HG02588 (cell line): ENCODE measurements around the gene PSMD5.

Source experiments
- ATAC-seq: cut with Tn5 transposase; IDR thresholded peaks from one replicate; pipeline ENCODE4 v1.9.1; 2021; ENCODE audit warnings: mild to moderate bottlenecking, moderate library complexity; ENCODE audit not compliant: unreplicated experiment

The PSMD5 gene

DNA sequence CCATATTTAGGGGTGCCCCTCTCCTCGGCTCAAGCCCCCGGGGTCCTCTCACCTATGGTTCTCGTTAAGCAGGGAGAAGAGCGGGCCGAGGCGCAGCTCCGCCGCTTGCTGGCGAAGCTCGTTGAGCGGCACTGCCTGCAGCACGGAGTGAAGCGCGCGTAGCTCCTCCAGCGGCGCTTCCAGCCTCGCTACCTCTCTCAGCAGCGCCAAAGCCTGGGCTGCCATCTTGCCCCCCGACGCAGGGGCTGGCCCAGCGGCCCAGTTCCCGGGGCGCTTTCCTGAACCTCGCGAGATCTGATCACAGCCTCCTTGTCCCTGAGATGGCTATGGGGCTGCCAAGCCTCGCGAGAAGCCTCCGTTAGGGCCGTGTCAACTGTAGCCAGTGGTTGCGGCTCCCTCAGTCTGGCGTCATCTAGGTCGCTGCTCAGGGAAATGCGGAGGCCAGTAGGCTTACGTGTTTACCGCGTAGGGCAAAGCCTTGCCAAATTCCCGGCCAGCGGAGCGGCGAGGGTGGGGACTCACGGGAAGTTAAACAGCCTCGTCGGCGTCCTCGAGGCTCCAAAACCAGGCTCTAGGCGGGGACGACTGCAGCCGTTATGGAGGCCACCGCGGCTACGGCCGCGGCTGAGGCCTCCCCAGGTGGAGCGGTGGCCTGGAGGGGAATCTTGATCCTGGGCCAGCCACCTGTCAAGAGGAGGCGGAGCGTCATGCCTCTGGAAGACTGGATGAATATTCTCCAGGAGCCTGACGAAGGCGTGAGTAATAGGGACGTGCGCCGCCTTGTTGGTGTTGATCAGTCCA is at the start of gene PSMD5:
PSMD5 (minus strand) TSS at position 238 of the 801 bp plus-strand sequence; CDS start at position 225, 13 bp downstream.
- peak; percentile 98 for ATAC-seq

DNA sequence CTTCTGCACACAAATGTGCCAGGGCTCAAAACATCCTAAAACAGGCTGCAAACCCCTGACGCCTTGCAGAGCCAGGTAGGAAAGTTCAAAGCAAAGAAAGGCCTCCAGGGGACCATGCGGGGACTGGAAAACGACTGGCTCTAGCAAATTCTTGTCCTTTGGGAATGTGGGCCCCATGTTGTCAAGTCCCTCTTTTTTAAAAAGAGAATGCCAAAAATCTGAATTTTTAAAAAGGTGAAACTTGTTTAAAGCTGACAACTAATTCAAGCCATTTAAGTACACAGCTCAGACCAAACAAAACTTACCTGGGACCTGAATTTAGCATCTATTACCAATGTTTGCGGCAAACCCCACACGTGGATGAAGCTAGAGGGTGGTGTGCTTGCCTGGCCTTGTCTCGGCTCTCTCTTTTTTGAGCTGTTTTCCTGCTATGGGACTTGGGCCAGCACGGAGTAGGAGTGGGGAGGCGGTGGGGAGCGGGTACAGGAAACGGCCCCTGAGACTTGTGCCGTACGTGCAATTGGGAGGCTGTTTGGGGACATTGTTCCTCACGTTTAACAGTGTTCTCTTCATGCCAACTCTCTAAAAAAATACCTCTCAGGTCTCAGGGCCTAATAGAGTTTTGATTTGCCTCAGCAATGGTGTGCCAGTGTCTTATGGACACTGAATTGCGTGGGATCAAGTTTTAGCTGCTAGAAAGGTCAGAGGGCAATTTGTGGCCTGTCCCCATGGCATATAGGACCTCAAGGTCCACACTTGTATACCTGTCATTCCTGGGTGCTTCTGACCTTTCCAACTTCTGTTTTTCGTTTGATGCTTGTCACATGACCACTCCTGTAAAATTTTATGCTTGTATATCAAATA is 49.4 kb upstream of the PSMD5 start:
- peak; percentile 37 for ATAC-seq

DNA sequence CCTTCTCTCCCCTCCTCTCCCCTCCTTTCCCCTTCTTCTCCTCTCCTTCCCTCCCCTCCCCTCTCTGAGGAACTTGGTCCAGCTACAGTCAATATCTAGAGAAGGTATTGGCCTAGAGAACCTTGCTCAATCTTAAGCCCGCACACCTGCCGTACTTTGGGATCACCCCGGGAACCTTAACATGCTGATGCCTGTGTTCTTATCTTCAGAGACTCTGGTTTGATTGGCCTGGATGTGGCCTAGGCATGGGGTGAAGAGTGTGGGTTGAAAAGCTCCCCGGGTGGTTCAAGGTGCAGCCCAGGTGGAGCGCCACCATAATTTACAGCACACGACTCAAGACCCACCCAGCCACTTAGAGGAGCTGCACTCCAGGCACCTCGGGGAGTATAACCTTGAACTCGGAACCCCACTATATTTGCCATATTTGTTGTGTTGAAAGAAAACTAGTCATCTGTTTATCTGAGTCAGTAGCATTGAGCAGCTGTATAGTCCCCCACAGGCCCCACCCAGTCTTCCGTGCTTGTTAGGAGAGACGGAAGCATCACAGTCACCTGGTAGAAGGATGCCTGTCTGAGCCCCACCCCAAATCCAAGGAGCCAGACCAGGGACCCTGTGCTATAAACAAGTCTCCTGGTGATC is 48.6 kb upstream of the PSMD5 start:
- no peak for ATAC-seq

DNA sequence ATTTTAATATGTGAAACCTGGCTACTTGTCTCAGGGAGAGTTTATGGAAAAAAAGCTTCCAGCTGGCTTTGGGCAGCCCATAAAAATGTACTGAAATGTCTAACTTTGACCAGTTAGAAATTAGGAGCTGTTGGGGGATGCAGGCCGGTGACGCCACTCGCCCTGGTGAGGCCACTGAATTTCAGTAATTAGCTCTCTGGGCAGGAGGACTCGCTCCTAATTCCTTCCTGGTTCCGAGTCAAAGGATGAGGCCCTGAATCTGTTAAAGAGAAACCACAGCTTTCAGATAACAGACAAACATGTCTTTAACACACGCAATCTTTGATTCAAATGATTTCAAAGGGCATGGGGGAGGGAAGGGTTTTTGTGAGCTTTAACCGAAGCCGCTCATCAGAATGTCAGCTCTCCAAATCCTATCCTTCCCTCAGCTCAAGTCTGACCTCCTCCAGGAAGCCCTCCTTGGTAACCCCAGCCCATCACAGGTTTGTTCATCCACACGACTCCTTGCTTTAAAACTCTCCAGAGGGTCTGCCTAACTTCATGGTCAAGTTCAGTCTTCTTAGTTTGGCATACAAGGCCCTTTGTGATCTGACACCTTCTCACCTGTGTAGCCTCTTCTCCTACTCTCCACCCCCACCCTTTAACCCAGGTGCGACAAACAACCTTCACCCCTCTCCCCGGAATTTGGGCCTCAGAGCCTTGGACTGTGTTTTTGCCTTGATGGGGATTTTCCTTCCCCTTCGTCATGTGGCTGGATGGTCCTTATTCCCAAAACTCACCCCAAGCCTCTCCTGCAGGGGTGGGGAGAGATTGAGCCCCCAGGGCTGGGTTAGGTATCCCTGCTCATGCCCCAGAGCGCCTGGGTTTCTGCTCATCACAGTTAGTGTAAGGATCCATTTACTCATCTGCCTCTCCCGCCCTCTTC is 47.9 kb upstream of the PSMD5 start:
- ATAC-seq = no peak

DNA sequence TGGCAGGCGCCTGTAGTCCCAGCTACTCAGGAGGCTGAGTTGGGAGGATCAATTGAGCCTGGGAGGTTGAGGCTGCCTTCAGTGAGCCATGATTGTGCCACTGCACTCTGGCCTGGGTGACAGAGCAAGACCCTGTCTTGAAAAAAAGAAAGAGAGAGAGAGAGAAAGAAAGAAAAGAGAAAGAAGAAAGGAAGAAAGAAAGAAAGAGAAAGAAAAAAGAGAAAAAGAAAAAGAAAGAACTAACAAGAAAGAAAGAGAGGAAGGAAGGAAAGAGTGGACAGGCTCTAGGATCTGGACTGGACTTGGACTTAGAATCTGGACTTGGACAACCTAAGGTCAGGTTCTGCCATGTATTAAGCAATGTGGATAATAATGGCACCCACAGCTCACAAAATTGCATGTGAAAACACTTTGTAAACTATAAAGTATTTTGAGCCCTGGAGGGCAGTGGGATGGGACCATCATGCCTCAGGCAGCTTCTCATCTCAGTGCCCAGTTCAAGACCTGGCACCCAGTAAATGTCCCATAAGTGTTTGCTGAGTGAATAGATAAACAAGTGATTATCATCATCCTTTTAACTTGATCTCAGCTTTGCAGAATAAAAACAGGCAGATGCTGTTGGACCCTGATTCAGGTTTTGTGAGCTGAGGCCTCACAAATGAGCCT is 47.0 kb upstream of the PSMD5 start:
- no peak for ATAC-seq

DNA sequence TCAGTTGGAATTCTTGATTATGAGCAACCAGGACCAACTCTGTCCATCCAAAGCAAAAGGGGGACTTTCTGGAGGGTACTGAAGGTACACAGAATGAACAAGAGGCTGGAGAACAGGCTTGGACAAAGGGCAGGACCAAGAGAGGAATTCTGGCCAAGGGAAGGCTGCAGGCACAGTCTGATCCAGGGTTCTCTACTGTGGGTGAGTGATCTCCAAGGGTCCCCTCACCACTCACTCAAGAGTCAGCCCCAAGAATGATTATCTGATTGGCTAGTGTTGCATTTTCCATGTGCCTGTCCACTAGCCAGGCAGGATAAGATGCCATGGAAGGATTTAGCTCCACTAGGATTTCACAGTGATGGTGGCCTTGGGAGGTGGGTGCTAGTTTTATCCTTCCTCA is 45.9 kb upstream of the PSMD5 start:
- ATAC-seq = no peak

DNA sequence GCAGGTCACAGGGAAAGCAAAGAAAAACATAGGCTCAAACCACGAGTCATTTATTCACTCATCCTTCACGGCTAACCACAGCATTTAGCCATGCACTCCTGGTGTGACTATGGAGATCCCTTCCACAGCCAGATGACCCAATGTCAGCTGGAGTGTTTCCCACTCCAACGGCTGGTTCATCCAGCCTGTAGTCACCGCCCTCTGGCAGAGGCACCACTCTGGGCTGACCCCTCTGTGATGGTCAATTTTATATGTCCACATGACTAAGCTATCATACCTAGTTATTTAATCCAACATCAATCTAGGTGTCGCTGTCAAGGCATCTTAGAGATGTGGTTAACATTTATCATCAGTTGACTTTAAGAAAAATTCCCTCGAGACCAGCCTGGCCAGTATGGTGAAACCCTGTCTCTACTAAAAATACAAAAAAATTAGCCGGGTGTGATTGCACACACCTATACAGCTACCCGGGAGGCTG is 43.8 kb upstream of the PSMD5 start:
- ATAC-seq = no peak

DNA sequence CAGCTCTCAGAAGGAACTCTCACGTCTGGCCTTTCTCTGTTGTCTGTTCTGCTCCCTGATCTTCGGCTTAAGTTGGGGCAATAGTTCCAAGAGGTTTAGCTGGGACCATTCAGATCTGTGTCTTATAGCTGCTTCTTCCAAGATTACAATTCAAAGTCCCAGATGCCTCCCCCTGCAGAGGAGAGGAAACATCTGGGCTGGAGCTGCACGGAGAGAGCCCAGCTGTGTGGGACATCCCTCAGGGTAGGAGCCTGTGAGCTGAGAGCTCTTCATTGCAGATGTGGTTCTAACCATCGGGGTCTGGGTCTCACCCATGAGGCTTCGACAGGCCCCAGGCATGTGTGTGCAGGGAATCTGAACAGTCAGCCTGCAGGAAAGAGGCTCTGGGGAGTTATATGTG is 43.2 kb upstream of the PSMD5 start:
- no peak for ATAC-seq

DNA sequence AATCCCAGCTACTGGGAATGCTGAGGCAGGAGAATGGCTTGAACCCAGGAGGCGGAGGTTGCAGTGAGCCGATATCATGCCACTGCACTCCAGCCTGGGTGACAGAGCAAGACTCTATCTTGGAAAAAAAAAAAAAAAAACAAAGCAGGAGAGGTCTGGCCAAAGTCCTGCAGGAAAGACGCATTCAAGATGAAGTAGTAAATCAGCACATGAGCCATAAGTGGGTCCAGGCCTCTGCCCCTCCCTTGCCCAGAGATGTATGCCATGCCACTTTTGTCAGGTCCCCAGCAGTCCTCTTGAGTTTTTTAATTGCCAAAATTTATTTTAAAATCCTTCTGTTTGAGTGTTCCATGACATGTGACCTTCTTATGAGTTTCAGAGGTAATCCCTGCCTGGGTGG is 42.7 kb upstream of the PSMD5 start:
- ATAC-seq = no peak

DNA sequence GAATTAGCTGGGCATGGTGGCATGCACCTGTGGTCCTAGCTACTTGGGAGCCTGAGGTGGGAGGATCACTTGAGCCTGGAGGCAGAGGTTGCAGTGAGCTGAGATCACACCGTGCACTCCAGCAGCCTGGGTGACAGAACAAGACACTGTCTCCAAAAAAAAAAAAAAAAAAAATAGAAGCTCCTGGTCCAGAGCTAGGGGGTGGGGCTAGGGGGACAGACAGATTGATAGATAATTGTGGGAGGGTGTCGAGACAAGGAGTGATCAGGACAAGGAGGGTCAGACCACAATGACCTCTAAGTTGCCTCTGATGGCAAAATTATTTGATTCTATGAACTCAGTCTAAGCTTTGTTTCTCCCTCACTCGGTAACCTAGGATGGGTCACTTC is 40.9 kb upstream of the PSMD5 start:
- ATAC-seq = no peak

DNA sequence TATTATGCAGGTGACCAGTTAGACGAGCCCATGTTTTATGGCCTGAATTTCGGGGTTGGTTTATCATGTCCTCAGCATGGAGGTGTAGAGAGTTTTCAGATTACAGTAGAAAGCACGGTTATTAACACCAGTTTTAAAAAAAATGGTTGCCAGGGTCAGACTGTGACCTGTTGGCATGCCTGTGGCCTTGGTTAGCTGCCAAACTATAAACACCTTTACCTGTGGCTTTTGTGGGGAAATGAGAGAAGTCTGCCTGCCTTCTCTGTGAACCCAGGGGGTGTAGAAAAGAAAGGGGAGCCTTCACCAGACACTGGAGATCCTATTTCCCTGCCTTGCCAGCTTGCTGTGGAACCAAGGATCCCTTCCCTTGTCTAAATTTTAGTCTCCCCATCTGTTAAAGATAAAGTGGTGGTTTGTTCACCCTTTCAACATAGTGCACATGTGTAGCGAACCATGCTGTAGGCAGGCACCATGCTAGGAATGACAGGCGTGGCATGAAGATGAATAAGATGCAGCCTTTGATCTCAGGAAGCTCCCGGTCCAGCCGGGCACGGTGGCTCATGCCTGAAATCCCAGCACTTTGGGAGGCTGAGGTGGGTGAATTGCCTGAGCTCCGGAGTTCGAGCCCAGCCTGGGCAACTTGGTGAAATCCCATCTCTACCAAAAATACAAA is 40.3 kb upstream of the PSMD5 start:
- no peak for ATAC-seq

DNA sequence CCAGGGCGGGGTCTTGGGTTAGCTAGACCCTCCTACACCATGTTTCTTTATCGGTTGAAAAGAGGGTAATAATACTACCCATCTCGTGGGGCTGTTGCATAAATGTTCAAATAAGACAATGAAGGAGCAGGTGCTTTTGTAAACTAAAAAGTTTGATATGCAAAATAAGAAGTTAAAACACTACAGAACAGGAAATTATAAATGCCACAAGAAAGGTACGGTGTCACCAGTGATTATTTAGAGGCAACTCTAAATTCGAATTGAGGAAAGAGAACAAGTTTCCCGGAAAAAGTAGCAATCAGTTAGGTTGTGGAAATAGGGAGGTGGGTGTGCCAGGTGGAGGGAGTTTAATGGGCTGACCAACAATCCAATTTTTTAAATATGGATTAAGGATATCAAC is 36.7 kb upstream of the PSMD5 start:
- ATAC-seq = no peak

DNA sequence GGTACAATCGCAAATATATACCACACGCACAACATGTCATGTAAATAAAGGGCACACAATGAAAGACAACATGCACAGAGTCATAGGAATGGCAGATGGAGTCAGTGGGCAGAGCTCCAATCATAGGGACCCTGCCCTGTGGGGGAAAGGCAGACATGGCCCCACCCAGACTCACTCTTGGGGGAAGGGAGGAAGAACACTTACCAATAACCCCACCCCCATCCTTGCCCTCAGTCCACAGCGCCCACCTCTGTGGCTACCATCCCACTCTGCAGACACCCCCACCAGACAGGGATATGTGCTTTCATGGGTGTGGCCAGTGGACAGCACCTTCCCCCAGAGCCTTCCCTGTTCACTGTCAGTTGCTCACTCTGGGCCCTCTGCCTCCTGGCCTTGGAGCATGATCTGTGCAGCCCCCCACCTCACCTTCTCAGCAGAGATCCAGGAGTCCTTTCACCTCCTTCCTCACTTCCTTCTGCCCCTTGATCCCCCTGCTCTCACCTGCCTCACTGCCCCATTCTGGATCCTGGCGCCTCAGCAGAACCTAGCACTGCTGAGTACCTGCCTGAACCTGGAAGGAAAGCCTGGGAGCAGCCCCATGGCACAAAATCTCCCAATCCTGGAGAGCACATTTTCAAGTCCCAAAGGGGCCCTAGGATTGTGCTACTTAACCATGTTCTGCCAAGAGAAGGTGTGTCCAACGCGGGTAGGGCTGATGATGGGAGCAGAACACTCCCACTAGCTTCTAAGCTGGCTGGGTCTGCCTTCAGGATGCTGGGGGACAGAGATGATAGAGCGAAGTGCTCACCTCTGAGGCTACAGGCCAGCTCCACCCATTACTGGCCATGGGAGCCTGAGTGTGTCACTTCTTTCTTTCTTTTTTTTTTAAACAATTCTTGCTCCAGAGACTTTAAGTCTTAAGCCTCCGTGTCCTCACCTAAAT is 35.7 kb upstream of the PSMD5 start:
- ATAC-seq = no peak

DNA sequence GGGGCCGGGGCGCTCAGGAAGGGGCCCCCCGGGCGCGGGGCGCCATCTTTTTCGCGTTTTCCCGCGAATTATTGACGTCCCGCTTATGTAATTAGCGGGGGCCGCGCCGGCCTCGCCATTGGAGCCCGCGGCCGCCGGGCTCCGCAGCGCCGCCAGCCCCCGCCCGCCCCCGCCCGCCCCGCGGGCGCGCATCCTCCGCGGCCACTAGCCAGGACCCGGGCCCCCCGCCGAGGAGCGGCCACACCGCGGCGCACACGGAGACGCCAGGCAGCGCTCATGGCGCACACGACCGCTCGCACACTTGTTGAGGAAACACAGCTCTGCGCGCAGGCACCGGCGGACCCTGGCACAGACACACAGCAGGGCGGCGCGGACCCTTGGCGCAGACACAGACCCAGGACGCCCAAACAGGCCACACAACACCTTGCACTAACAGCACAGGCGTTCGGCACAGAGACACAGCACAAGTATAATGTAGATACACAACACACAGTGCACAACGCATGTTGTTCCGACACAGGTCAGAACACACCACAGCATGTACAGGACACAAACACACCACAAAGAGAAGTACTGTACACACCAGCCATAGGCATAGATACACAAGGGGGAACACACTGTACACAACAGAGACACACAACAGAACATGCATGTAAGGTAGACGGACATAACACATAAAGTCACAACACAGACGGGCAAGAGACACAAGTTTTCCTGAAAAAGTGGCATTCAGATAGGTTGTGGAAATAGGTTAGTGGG is 34.7 kb upstream of the PSMD5 start:
- peak; percentile 48 for ATAC-seq

DNA sequence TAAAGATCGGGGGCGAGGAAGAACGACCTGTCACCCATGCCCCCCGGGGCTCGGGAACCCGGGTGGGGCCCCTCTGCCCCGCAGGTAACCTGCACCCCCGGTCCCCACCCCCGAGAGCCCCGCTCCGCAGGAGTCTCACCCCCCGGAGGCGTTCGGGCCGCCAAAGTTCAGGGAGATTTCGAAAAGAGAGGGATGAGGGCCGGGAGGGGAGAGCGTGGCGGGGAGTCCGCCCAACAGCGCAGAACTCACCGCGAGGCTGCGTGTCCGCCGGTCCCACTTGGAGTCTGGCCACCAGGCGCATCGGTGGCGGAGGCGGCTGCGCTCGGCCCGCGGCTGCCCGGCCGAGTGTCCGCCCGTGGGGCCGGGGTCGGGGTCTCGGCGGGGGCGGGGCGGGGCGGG is 34.1 kb upstream of the PSMD5 start, which contains the start of gene PHF19:
PHF19 (minus strand) TSS at position 347 of the 399 bp plus-strand sequence. CDS start 2,447 bp downstream, outside the sequence.
- peak; percentile 2 for ATAC-seq

DNA sequence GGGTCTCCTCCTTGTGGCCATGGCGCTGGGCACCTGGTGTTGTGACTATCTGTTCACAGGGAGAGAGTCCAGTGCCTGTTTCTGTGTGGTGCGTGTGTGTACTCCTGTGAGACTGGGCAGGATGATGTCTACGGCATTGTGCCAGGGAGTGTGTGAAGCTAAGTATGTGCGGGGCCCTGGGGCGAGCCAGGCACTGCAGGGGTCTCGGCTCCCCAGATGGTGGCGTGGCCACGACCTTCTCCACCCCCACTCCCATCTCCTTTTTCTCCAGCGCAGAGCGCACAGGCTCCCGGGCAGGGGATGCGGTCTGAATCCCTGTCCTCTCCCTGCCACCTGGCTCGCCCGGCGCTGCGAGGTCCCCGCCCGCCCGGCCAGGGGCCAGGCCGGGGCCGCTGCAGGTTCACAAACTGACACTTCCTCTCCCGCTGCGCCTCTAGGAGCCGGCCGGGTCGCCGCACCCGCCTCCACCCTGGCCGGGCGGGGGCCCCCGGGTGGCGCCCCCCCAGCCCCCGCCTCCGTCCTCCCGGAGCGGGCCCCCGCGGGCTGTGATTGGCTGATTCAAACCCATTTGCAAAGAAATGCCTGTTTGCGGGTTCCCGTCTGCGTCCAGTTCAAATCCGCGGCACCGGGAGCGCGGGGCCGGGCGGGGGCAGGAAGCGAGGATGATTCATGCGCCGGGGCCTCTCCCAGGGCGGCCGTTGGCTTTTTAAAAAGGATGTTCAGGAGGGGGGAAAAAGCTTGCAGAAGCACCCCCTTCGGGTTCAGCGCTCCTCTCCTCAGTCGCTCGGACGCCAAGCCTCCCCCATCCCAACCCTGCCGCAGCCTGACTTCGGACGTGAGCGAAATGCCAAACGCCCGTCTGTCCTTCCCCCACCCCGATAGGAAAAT is 33.5 kb upstream of the PSMD5 start:
- peak; percentile 60 for ATAC-seq

DNA sequence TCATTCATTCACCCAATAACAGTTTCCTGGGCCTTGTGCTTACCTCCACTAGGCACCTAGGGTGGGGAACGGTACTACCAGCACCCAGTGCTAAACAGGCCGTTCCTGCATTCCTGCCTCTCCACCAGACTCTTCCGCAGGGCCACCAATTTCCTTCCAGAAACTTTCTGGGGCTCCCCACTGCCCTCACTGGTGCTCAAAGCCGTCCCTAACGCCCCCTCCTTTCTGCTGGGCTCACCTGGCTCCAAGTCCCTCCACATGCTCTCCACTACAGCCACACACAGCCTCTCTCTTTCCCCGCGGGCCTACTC is 32.9 kb upstream of the PSMD5 start:
- peak; percentile 1 for ATAC-seq
